HG03103 (cell line): ENCODE results near the gene MACROD2.

ENCODE experiments used
- ATAC-seq: cut with Tn5 transposase; IDR thresholded peaks from one replicate; pipeline ENCODE4 v1.9.1; 2021; ENCODE audit warnings: low read depth; ENCODE audit not compliant: unreplicated experiment

Gene MACROD2

DNA sequence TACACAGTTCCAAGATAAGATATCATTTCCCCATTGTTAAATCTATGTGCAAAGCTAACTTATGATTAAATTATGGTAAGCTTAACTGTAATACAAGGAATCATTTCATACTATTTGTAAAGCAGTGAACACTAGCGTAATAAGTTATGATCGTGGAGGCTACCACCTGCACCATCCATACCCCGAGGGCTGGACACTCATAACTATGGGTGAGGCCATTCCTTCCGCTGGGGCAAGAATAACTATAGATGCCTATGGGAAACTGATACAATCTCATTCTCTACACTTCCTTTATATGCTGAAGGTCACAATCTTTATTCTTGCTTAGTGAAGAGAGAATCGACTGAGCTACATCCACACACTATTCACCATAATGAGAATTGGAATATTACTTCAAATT, 1258.1 kb downstream of the MACROD2 start:
- no peak for ATAC-seq

DNA sequence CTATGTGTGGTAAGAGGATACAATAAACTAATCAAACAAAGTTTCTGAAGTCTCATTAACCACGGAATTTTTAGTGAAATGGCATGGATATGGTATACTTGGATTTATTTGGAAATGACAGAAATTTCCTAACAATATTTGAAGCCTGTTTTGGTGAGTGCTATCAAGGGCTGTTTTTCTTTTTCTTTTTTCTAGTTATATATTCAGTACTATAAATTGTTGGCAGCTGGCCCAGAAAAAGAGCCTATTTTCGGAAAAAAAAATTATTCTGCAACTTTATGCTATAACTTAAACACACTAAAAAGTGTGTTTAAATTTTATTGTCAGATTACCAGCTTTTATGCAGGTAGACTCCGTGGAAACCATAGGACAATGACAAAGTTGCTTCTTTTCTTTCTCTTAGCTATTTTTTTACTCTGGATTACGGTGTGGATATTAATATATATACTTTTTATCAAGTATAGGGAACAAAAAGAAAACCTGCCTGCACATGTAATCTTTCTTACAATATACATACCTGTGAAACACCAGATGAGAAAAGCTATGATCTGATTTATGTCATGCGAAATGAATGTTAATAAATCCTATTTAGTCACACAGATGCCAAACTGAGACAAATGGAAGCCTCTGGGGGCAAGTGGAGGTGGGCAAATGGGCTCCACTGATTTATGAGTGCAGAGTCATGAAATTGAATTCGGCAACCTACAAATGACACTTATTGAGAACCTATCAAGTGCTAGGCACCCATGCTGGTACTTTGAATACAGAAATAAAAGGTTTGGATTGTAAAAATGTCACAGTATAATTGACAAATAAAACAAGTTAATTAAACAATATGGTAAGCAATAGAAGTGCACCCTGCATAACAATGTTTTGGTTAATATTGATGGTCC, 1261.6 kb downstream of the MACROD2 start:
- ATAC-seq: no peak

DNA sequence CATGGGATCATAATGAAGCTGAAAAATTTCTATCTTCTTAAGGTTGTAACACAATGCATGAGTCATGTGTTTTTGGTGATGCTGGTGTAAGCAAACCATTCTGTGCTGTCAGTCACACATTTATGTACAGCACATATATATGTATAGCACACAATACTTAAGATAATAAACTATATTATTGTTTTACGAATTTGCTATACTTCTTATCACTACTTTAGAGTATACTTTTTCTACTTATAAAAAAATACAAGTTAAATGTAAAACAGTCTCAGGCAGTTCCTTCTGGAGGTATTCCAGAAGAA, 1262.2 kb downstream of the MACROD2 start:
- ATAC-seq: no peak

DNA sequence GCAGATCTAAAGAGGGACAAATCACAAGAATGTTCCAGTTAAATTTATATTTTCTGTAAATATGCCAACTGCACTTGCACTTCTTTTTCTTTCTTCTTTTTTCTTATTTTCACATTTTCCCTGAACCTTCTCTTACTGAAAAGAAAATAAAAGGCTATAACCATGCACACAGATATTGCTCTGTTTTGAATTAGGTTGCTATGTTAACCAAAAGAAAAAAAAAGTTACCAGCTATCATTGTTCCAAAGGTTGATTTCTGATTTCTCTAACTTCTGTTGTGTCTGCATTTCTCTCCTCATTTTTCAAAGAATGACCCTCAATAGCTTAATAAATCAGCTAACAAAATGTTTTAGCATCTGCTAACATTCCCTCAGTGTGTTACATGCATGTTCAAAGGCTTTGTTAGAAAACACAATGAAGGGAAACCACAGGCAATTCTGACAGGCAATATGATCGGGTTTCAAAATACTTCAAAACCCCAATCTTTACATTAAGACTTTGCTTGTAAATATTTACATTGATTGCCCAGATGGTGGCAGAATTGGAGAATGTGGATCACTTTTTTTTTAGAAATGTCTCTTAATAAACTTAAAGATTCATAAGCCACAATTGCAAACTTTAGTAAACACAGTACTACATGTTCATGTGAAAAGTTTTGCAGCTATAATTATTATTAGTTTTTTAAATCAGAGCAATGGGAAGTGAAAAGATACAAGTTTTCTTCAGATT, 1270.4 kb downstream of the MACROD2 start:
- ATAC-seq: no peak

DNA sequence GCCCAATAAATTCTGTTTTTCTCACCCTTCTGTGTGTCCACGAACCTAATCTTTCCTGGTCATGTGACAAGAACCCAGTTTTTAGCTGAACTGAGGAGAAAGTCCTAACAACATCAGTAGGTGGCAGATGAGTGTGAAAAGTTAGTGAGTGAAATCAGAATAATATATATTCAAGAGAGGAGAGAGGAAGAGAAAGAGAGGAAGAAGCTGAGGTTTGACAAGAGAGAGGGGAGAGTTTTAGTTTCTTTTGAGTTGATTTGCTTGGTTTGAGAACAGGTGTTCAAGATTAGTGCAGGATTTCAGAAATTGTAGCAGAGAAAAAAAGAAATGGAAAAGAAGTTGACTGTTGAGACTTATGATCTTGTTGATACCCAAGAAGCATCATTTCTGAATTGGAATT, 1272.6 kb downstream of the MACROD2 start:
- no peak for ATAC-seq

DNA sequence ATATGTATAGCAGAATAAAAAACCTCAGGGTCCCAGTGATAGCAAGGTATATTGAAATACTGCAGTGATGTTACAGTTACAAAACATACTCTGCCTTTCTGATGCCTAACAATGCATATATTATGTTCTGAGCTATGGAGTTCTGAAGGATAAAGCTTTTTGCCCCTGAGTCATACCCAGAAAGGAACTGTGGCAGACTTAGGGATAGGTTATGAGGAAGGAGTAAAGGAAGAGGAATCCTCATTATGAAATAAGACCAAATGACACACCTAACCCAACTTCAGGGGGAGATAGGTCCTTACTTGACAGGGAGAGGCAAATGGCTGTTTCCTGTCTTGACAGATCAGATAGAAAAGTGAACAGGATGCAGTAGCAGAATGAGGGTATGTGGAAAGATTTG, 1282.7 kb downstream of the MACROD2 start:
- no peak for ATAC-seq

DNA sequence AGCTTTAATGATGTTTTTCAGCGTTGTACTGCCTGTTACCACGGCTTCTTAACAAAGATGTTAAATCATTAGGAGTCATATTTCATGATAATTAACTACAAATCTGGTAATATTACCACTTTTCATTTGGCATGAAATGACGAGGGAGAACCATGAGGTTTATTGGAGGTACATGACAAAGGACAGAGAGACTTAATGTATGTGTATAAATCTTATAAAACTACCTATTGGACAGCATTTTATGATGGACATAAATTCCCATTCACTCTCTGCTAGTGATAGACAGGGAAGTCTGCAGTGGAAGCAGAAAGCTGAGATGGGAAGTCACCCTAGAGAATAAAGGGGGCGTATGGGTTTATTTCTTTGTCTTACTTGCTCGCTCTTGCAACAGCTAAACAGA, 1292.0 kb downstream of the MACROD2 start:
- ATAC-seq: no peak

DNA sequence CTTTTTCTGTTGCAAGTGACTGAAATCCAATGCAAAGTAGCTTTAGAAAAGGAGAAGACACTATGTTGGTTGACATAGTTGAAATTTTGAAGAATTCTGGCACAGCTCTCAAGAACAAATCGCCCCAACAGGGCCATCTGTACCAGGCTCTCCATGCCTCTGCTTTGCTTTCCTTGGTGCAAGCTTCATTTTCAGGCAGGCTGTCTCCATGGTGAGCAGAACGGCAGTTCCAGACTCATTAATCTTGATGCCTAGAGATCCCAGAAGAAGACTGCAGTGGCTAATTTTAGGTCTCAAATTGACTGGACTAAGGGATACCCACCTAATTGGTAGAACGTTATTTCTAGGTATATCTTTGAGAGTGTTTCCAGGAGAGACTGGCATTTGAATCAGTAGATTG, 1292.8 kb downstream of the MACROD2 start:
- no peak for ATAC-seq

DNA sequence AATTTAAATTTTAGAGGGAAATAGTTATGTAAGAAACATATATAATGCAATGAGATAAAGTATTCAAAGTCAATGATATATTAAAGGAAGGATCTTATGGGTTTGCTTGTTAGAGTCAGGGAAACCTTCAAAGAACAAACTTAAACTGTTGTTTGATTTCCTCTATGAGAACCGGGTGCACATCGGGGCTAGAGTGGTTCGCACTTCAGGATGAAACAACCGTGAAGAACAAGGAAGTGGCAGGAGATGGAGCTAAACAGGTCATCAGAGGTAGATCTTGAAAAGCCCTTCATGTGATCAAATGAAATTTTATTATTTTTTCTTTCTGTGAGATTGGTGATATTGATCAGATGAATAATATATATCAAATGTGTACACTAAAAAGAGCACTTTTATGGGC, 1294.0 kb downstream of the MACROD2 start:
- ATAC-seq: no peak

DNA sequence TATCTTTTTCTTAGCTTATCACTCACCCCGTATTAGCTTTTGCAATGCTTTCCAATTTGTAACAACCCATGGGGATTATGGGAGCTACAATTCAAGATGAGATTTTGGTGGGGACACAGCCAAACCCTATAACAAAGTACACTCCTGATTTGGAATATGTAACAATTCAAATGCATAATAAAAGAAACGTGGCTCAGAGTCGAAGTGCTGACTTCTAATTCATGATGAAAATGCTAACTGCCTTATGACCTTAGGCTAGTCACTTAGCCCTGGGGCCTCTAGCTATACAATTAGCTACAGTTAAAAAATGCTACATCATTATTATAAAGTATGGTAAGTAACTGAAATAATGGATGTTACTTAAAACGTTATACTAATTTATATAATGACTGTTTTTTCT, 1297.1 kb downstream of the MACROD2 start:
- no peak for ATAC-seq

DNA sequence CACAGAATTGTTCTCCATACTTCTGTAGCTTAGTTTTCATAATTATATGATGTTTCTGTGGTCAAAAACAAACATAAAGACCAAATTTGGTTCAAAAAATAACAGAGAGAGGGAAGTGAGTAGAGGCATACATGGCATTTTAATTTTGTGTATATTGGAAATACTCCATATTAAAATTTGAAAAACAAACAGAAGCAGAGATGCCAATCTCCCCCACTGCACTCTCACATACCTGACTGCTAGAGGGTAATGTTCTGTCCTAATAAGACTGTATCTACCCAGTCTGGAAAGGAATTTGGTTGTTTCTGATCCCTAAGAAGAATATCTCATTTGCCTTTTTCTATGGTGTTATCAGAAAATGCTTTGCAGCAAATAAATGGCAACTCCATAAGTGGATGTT, 1301.1 kb downstream of the MACROD2 start:
- ATAC-seq: no peak

DNA sequence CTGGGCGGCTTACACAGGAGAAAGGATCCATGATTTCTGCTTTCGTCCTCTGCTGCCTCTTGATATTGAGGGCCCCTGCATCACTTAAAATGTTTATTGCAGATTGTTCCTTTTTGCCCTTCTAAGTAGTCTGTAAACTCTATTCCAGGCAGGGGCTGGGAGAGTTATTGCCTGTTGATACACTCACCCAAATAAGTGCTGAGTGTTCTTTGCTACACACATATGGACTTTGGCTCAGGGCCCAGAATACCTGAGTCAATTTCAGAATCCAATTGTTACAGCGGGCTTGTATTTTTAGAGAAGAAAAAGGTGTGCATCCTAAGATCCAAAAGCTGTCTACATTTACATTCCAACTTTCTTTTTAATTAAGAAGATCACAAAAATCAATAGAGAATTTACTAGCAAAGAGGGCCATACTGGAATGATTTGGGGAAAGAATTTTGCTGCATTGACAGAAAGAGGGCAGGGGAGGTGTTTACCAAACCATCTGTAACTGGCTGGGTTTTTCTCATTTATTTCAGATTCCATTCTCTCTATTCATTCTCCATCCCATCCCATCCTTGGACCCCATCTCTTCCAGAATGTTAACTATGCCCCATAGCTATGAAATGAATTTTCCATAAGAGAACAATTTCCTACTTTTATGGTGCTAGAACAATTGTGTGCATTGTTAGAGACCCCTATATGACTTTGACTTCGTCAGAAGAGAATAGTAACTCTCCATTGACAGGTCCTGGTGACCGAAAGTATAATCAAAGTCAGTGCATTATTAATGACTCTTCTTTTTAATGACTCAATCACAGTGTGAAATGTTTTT, 1302.0 kb downstream of the MACROD2 start:
- ATAC-seq: no peak

DNA sequence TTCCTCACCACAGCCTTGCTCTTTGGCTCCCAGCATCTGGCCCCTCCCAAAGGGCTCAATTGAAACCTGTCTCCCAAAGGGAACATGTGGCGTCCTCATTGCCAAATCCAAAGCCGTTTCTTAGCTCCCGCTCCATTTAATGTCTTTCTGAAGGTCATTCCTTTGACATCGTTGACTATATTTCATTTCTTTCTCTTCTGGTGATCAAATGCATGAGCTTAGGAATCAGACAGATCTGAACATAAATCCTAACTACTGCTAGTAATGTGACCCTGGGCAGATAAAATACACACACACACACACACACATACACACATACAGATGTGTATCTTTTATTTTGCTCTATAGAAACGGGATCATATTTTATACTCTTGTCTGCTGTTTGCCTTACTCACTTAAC, 1306.8 kb downstream of the MACROD2 start:
- ATAC-seq: no peak

DNA sequence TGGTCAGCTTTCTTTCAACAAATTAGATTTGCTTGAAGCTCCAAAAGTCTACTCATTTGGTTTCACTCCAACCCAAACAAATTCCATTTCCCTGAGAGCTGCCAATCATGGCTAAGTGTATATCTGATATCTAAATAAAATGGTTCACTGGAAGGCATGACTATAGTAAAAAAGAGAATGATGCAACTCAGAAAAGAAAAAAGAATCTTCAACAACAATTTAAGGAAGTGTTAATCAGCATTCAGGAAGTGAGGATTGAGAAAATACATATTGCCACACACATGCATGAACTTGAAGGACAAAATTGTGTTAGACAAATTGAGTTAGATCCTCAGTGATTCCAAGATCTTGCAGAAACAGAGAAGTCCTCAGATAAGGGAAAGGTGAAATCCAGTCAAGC, 1315.0 kb downstream of the MACROD2 start:
- ATAC-seq: no peak

DNA sequence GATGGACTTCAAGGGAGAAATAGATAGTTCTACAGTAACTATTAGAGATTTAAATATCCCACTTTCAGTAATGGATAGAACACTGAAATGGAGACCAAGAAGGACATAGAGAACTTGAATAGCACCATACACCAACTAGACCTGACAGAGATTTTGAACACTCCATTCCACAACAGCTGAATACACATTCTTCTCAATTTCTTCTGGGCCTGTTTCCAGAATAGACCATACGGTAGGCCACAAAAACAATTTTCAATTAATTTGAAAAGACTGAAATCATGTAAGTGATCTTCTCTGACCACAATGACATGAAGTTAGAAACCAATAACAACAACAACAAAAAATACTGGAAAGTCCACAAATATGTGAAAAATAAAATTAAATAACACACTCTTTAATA, 1321.2 kb downstream of the MACROD2 start:
- no peak for ATAC-seq

DNA sequence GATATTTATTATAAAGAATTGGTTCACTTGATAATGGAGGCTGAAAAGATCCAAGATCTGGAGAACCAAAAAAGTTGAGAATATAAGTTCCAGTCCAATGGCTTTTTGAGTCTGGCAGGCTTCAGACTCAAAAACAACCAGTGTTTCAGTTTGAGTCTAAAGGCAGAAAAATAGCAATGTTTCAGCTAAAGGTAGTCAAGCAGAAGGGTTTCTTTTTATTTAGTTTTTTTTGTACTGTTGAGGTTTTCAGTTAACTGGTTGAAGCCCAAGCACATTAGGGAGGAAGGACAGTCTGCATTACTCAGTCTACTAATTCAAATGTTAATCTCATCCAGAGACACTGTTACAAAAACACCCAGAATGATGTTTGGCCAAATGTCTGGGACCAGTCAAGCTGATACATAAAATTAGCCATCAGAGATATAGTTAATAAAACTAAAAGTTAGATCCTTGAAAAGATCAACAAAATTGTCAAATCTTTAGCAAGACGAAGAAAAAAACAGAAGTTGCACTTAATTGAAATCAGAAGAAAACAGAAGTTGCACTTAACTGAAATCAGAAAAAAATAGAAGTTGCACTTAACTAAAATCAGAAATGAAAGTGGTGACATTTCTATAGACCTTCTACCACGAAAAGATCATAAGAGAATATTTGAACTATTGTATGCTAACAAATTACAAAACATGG, 1322.4 kb downstream of the MACROD2 start:
- peak; percentile 87 for ATAC-seq

DNA sequence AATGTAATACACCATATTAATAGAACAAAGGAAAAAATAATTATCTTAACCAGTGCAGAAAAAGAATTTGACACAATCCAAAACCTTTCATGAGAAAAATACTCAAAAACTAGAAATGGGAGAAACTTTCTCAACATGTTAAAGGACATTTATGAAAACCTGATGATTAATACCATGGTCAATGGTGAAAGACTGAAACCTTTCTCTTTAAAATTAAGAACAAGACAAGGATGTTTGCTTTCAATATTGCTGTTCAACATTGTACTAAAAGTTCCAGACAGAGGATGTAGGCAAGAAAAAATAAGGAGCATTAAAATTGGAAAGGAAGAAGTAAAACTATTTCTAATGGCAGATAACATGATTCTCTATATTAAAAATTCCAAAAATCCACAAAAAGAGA, 1323.4 kb downstream of the MACROD2 start:
- no peak for ATAC-seq

DNA sequence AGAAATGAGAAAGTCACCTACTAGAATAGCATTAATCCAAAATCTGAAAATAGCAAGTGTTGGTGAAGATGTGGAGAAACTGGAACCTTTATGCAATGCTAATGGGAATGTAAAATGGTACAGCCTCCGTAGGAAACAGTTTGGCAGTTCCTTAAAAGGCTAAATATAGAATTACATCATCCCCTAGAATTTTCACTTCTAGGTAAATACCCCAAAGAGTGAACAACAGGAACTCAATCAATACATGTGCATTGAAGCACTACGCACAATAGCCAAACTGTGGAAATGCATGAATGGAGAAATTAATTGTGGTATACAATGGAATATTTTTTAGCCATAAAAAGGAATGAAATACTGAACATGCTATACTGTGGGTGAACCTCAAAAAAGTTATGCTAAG, 1324.1 kb downstream of the MACROD2 start:
- no peak for ATAC-seq

DNA sequence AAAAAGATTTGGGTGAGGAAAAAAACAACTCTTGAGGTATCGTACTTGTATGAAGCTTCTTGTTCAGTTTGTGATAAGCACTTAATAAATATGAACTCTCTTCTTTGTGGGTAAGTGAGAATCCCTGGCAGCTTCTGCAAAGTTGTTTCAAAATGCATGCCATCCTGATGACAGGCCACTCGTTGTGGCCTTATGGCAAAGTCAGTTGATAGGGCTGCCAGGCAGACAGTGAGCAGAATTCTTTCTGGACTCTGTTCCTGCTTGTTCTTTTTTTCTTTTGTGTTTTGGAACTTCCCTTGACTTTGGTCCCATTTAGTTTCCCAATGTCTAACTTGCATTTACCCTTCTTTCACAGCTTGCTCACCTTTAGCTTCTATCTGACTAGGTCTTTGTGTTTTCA, 1325.6 kb downstream of the MACROD2 start:
- ATAC-seq: no peak

DNA sequence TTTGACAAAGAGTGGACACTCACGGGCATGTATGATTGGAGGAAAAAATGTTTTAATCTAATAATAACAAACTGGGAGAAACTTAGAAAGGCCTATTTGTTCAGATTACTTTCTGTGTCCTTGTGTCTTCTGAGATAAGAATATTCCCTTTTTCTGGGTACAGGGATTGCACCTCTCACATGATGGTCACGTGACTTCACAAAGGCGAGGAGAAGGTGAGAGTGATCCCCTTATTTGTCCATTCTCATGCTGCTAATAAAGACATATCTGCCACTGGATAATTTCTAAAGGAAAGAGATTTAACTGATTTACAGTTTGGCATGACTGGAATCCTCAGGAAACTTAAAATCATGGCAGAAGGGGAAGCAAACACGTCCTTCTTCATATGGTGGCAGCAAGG, 1331.8 kb downstream of the MACROD2 start:
- no peak for ATAC-seq

DNA sequence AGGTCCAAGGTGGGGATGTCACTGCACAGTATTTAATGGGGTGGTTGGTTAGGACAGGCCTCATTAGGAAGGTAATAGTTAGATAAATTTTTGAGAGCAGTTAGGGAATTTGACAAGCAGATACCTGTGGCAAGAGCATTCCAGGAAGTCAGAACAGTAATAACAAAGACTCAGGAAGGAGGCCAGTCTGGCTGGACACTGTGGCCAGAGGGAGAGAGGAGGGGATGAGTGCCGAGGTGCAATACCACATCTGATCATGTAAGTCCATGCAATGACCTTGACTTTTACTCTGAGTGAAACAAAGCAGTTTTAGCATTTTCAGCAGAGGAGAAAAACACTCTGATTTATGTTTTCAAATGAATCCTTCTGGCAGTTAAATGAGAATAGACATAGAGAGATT, 1332.8 kb downstream of the MACROD2 start:
- ATAC-seq: no peak
